Bronchial epithelial cell (primary cell): ENCODE results near the gene CXorf58. TPM values are rescaled to one million over a fixed set of nuclear protein-coding genes. Genes with fewer than 3 reads are reported as not detected.

Experiments used
- DNase-seq: peaks from one replicate; pipeline ENCODE4 v3.0.0-alpha.2; 2010; ENCODE audit warnings: low read depth
- FAIRE-seq: peaks from 2 replicates; lab custom pipeline; 2011; peaks lifted over from hg19 to GRCh38; lab: Jason Lieb, UNC
- H3K27me3 ChIP-seq: 2 replicates; pipeline ENCODE4 v1.5.1; 2011; ENCODE audit warnings: low read length; ENCODE audit not compliant: control insufficient read depth, insufficient read depth
- H3K36me3 ChIP-seq: 2 replicates; pipeline ENCODE4 v1.5.1; 2011; ENCODE audit warnings: low read length; ENCODE audit not compliant: control insufficient read depth, insufficient read depth
- H3K4me3 ChIP-seq: 2 replicates; pipeline ENCODE4 v1.5.1; 2011; ENCODE audit warnings: mild to moderate bottlenecking, low read depth, low read length, control low read depth
- CTCF ChIP-seq: IDR thresholded peaks from 2 replicates; pipeline ENCODE4 v1.5.1; 2011; ENCODE audit warnings: mild to moderate bottlenecking, moderate library complexity, low read length, control low read depth, inconsistent platforms; ENCODE audit not compliant: insufficient read depth, severe bottlenecking
- total RNA-seq: library from RNA; depleted of rRNA; stranded (reverse); fragments of >200 nt; gene quantifications from 2 replicates; pipeline ENCODE4 v1.2.1, GENCODE V29; 2014

CXorf58 gene
- total RNA-seq, 1 donor from 2014 or later, result not detected

- DNase-seq (no peak), FAIRE-seq (no peak)
- Histone ChIP-seq H3K4me3 (no peak overlapping the region), H3K27me3 (no peaks in the 10 kb centered on the region), H3K36me3 (no peaks in the 10 kb centered on the region)
- no peak for TF ChIP-seq CTCF
Observed at GRCh38 chrX:23871905-23872546, 35.8 kb upstream of the CXorf58 start.

- Histone ChIP-seq H3K36me3 (no peaks in the 10 kb centered on the region), H3K4me3 (no peak overlapping the region), H3K27me3 (no peaks in the 10 kb centered on the region)
- no peak for TF ChIP-seq CTCF
- no peak for DNase-seq
- no peak for FAIRE-seq
Observed at GRCh38 chrX:23879380-23880090, 28.3 kb upstream of the CXorf58 start.

GRCh38 chrX:23883737-23884354 lies 24.0 kb upstream of the CXorf58 start:
- no peak for TF ChIP-seq CTCF
- Histone ChIP-seq H3K36me3 (no peaks in the 10 kb centered on the region), H3K4me3 (no peak overlapping the region), H3K27me3 (no peaks in the 10 kb centered on the region)
- FAIRE-seq, result peak; percentile 18
- peak; percentile 79 for DNase-seq

GRCh38 chrX:23884427-23885024 lies 23.3 kb upstream of the CXorf58 start:
- FAIRE-seq (no peak), DNase-seq (peak; percentile 23)
- Histone ChIP-seq H3K36me3 (no peaks in the 10 kb centered on the region), H3K4me3 (no peak overlapping the region), H3K27me3 (no peaks in the 10 kb centered on the region)
- TF ChIP-seq CTCF, result no peak

- FAIRE-seq (no peak), DNase-seq (no peak)
- Histone ChIP-seq H3K27me3 (no peaks in the 10 kb centered on the region), H3K4me3 (no peak overlapping the region), H3K36me3 (no peaks in the 10 kb centered on the region)
- no peak for TF ChIP-seq CTCF
Observed at GRCh38 chrX:23885803-23886202, 22.0 kb upstream of the CXorf58 start.
